NT2/D1 (cell line): Measurements from ENCODE around the gene GMDS.

Experiments used
- YY1 ChIP-seq: IDR thresholded peaks from 2 replicates; pipeline ENCODE4 v1.6.1; 2011; ENCODE audit not compliant: insufficient read length, insufficient read depth
- ZNF274 ChIP-seq: IDR thresholded peaks from 2 replicates; pipeline ENCODE4 v1.6.1; 2011; ENCODE audit warnings: mild to moderate bottlenecking, low read depth, low read length

GRCh38 chr6:1864496-1864895 lies 380.9 kb downstream of the GMDS start:
- TF ChIP-seq ZNF274 (no peak), YY1 (no peak)
